Natural killer cell (primary cell): ENCODE data around the gene SPRYD4. TPM values are rescaled to one million over a fixed set of nuclear protein-coding genes. Genes with fewer than 3 reads are reported as not detected.
A peak's percentile ranks its signal among the peaks of the same experiment; 100 is the strongest.
"Not testable (repeated sequence)": the region's sequence is repeated elsewhere in the genome, so short reads cannot be mapped to it uniquely, and the experiment has no call there.

Source experiments
- ATAC-seq, 3 donors: fragments of 150-1000 bp in 2 of 3; fragments of 200-7000 bp in 1 of 3; cut with Tn5 transposase; 1 replicate in 1 of 3; 2 replicates in 2 of 3; pipeline ENCODE4 v1.10.0; 2021; ENCODE audit warnings: mild to moderate bottlenecking in 2 of 3, moderate library complexity in 2 of 3
- DNase-seq, 2 donors: peaks; one replicate each; pipeline versions ENCODE4 v3.0.0 to v3.0.0-alpha.2; 2013 to 2021; ENCODE audit warnings: mixed read lengths in 1 of 2
- H3K27ac ChIP-seq: one replicate; pipeline ENCODE4 v1.5.1; 2013; ENCODE audit warnings: mild to moderate bottlenecking, low read length
- H3K27me3 ChIP-seq: one replicate; pipeline ENCODE4 v1.6.1; 2013; ENCODE audit warnings: low read length; ENCODE audit not compliant: control insufficient read depth, insufficient read depth
- H3K36me3 ChIP-seq: one replicate; pipeline ENCODE4 v1.6.1; 2013; ENCODE audit warnings: low read length; ENCODE audit not compliant: control insufficient read depth, insufficient read depth
- H3K4me1 ChIP-seq: one replicate; pipeline ENCODE4 v1.6.1; 2013; ENCODE audit warnings: low read length; ENCODE audit not compliant: control insufficient read depth, insufficient read depth
- H3K4me3 ChIP-seq: one replicate; pipeline ENCODE4 v1.5.1; 2013; ENCODE audit warnings: low read length
- H3K9me3 ChIP-seq: one replicate; pipeline ENCODE4 v1.6.1; 2013; ENCODE audit warnings: low read length; ENCODE audit not compliant: control insufficient read depth, insufficient read depth
- H3K27ac Mint-ChIP-seq, 2 donors: one replicate each; pipeline ENCODE4 v1.8.0; 2022; ENCODE audit warnings: mild to moderate bottlenecking in 2 of 2, mixed read lengths in 2 of 2, moderate library complexity in 1 of 2
- H3K27me3 Mint-ChIP-seq, 2 donors: one replicate each; pipeline ENCODE4 v1.8.0; 2022; ENCODE audit warnings: low read depth in 2 of 2, mixed read lengths in 2 of 2
- H3K36me3 Mint-ChIP-seq: one replicate; pipeline ENCODE4 v1.8.0; 2022; ENCODE audit warnings: mixed read lengths
- H3K4me1 Mint-ChIP-seq, 2 donors: one replicate each; pipeline ENCODE4 v1.8.0; 2022; ENCODE audit warnings: mixed read lengths in 2 of 2
- H3K4me3 Mint-ChIP-seq: one replicate; pipeline ENCODE4 v1.8.0; 2022; ENCODE audit warnings: mild to moderate bottlenecking, moderate library complexity, mixed read lengths
- H3K9me3 Mint-ChIP-seq, 2 donors: one replicate each; pipeline ENCODE4 v1.8.0; 2022; ENCODE audit warnings: mixed read lengths in 2 of 2
- WGBS: methylation state at CpG from one replicate; pipeline ENCODE4 v1.1.7; 2013; ENCODE audit warnings: missing lambda C conversion rate; ENCODE audit not compliant: insufficient coverage; 5-methylcytosine and 5-hydroxymethylcytosine counted together
- intact Hi-C: fragments of 100-400 bp; cut with micrococcal nuclease; formaldehyde crosslinking; loops from one replicate; pipeline ENCODE4 v1.14.2; 2022
- total RNA-seq, 4 donors: library from RNA; stranded (reverse); fragments of 120-200 nt in 1 of 4; gene quantifications; one replicate each; pipeline versions ENCODE4 v1.2.3 to v1.2.4, GENCODE V29; 2013 to 2022
- TF ChIP-seq, protein P1 (sequence below): fragments of 200-600 bp; IDR thresholded peaks from one replicate; pipeline ENCODE4 v1.8.0; 2022; ENCODE audit warnings: antibody characterized with exemption

Gene SPRYD4
- total RNA-seq, 3 donors from 2014 or later (not counting 1 experiment from before 2014, with no cell fraction given): 5.6 to 6.2 (median 5.6) TPM

DNA sequence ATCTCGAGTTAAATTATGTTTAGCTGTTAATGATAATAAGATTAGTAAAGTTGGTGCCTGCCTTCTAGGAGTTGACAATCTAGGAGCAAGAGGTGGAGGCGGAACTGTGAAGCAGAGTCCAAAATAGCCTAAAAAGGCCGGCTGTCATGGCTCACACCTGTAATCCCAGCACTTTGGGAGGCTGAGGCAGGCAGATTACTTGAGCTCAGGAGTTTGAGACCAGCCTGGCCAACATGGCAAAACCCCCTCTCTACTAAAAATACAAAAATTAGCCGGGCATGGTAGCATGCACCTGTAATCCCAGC, 45.6 kb downstream of the SPRYD4 start:
- H3K36me3 ChIP-seq, H3K27ac ChIP-seq, H3K36me3 Mint-ChIP-seq, H3K9me3 Mint-ChIP-seq, DNase-seq, H3K27ac Mint-ChIP-seq, H3K4me3 ChIP-seq, H3K4me1 Mint-ChIP-seq, H3K4me1 ChIP-seq, H3K4me3 Mint-ChIP-seq, H3K9me3 ChIP-seq, H3K27me3 ChIP-seq: not testable (repeated sequence)
- peaks cover 10 to 25% of the 10 kb centered on the region in 2 donors for H3K27me3 Mint-ChIP-seq
- intact Hi-C loops: loop anchor here (5.0 kb wide), 1 partner anchor 473 kb away; no protein-coding TSS in a partner anchor
- WGBS: 69% methylated on average over 4 of the region's 4 CpGs
- TF ChIP-seq, protein P1, sequence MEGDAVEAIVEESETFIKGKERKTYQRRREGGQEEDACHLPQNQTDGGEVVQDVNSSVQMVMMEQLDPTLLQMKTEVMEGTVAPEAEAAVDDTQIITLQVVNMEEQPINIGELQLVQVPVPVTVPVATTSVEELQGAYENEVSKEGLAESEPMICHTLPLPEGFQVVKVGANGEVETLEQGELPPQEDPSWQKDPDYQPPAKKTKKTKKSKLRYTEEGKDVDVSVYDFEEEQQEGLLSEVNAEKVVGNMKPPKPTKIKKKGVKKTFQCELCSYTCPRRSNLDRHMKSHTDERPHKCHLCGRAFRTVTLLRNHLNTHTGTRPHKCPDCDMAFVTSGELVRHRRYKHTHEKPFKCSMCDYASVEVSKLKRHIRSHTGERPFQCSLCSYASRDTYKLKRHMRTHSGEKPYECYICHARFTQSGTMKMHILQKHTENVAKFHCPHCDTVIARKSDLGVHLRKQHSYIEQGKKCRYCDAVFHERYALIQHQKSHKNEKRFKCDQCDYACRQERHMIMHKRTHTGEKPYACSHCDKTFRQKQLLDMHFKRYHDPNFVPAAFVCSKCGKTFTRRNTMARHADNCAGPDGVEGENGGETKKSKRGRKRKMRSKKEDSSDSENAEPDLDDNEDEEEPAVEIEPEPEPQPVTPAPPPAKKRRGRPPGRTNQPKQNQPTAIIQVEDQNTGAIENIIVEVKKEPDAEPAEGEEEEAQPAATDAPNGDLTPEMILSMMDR: peak; percentile 17
- peak in 1 of 3 donors; percentile 8 for ATAC-seq

DNA sequence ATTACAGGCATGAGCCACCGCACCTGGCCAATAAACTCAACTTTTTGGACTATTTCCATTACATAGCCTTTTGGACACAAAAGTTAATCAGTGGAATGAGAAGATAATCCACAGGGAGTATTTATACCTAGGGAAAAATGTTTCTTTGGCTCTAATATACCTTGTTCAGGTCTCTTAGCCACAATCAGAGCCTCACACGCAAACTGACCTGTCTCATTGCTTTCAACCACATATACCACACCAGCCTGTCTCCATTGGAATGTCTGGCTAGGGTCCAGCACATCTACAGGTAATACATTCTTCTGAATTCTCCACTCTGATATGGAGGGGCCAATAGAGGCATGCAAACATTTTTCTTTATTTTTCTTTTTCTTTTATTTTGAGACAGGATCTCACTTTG, 49.5 kb downstream of the SPRYD4 start:
- Mint-ChIP-seq H3K27me3 (peaks cover 0 to 5% of the 10 kb centered on the region in 2 donors), H3K4me3 (no peak overlapping the region), H3K9me3 (no peaks in the 10 kb centered on the region), H3K27ac (no peak overlapping the region), H3K36me3 (no peaks in the 10 kb centered on the region), H3K4me1 (peaks cover 25 to 35% of the 10 kb centered on the region in 2 donors)
- Histone ChIP-seq H3K9me3 (no peaks in the 10 kb centered on the region), H3K4me1 (peaks cover 11% of the 10 kb centered on the region), H3K36me3 (no peaks in the 10 kb centered on the region), H3K27me3 (no peaks in the 10 kb centered on the region), H3K27ac (no peak overlapping the region), H3K4me3 (no peak overlapping the region)
- intact Hi-C loops: no loop called here
- TF ChIP-seq, protein P1: no peak
- DNase-seq (no peak), ATAC-seq (no peak)
- 91% methylated on average over 2 of the region's 2 CpGs for WGBS

DNA sequence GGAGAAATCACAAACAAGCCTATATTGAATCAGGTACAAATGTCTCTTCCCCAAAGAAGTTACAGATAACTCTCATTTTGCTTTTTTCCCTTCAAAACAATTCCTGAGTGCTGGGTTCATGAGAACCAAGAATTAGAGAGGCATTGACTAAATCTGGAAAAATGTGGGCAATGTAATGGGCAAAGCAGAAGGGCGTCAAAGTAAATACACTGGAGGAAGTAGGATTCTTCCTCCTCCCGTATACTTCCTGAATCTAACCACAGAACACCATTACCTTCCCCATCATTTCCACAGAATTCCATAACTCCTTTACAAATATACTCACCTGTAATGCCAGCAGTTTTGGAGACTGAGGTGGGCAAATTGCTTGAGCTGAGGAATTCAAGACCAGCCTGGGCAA, 50.2 kb downstream of the SPRYD4 start:
- no CpG with 5 or more reads among the region's 2 CpGs for WGBS
- H3K4me1 ChIP-seq: peaks cover 11% of the 10 kb centered on the region

DNA sequence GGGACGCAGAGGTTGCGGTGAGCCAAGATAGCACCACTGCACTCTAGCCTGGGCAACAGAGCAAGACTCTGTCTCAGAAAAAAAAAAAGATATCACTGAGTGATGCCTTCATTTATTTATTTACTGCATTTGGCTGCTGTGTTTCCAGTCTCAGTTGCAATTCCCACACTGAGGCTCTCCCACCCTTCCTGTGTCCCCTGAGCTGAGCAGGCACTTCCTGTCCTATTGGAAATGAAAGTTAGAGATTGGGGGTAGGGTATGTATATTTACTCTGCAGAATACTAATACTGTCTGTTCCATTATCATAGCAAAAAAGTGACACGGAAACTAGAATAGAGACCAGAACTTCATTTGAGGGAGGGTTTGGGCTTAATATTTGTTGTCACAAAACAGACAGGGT, 51.7 kb downstream of the SPRYD4 start:
- no peak overlapping the region for H3K4me3 Mint-ChIP-seq
- no peak overlapping the region for H3K4me3 ChIP-seq
- H3K36me3 Mint-ChIP-seq: no peaks in the 10 kb centered on the region
- TF ChIP-seq, protein P1: no peak
- H3K9me3 ChIP-seq: no peaks in the 10 kb centered on the region
- no peak overlapping the region for H3K27ac ChIP-seq
- no peaks in the 10 kb centered on the region for H3K27me3 Mint-ChIP-seq
- peaks cover 11% of the 10 kb centered on the region for H3K4me1 ChIP-seq
- H3K4me1 Mint-ChIP-seq: peaks cover 23 to 30% of the 10 kb centered on the region in 2 donors
- 92% methylated on average over 3 of the region's 3 CpGs for WGBS
- H3K9me3 Mint-ChIP-seq: no peaks in the 10 kb centered on the region
- intact Hi-C loops: loop anchor here (2.0 kb wide), 1 partner anchor 111 kb away; the partner anchor contains the start of gene BAZ2A
- H3K27me3 ChIP-seq: no peaks in the 10 kb centered on the region
- no peak for DNase-seq
- H3K36me3 ChIP-seq: no peaks in the 10 kb centered on the region
- H3K27ac Mint-ChIP-seq: no peak overlapping the region
- no peak for ATAC-seq

More for the DNA sequence above, 50.2 kb downstream of the SPRYD4 start:
- TF ChIP-seq, protein P1: no peak
- Mint-ChIP-seq H3K36me3 (no peaks in the 10 kb centered on the region), H3K9me3 (no peaks in the 10 kb centered on the region), H3K27ac (no peak overlapping the region), H3K27me3 (peaks cover 0 to 4% of the 10 kb centered on the region in 2 donors), H3K4me1 (peaks cover 27 to 35% of the 10 kb centered on the region in 2 donors), H3K4me3 (no peak overlapping the region)
- no peaks in the 10 kb centered on the region for H3K36me3 ChIP-seq
- DNase-seq (no peak), ATAC-seq (no peak)
- no peaks in the 10 kb centered on the region for H3K9me3 ChIP-seq
- no peak overlapping the region for H3K27ac ChIP-seq
- no peaks in the 10 kb centered on the region for H3K27me3 ChIP-seq
- intact Hi-C loops: no loop called here
- H3K4me3 ChIP-seq: no peak overlapping the region
